HEK293 (cell line): ENCODE results near the gene GMIP.

Source experiments
- KLF9 ChIP-seq: fragments of 450-650 bp; formaldehyde crosslinking; IDR thresholded peaks from 2 replicates; pipeline ENCODE4 v1.5.1; 2016; ENCODE audit warnings: missing biosample characterization, missing genetic modification characterization, low read depth
- ZBTB8A ChIP-seq: fragments of 450-650 bp; formaldehyde crosslinking; IDR thresholded peaks from 2 replicates; pipeline ENCODE4 v1.5.1; 2016; ENCODE audit warnings: missing biosample characterization, missing genetic modification characterization
- ZFP37 ChIP-seq: fragments of 450-650 bp; formaldehyde crosslinking; IDR thresholded peaks from 2 replicates; pipeline ENCODE4 v1.5.1; 2016; ENCODE audit warnings: missing biosample characterization, missing genetic modification characterization
- ZNF274 ChIP-seq, 2 experiments: fragments of 200-500 bp in 1 of 2; fragments of 450-650 bp in 1 of 2; sonication (Bioruptor generic) in 1 of 2; formaldehyde crosslinking in 1 of 2; IDR thresholded peaks; 2 replicates each; pipeline versions ENCODE4 v1.5.1 to v1.6.1; 2014 to 2016; ENCODE audit warnings: borderline replicate concordance in 1 of 2, inconsistent platforms in 1 of 2, low read length in 1 of 2, missing biosample characterization in 1 of 2, missing genetic modification characterization in 1 of 2
- TF ChIP-seq, protein P1 (sequence below): fragments of 450-650 bp; formaldehyde crosslinking; IDR thresholded peaks from 2 replicates; pipeline ENCODE4 v1.5.1; 2016; ENCODE audit warnings: missing biosample characterization, missing genetic modification characterization
- TF ChIP-seq, protein P2 (sequence below): sonication (generic); formaldehyde crosslinking; IDR thresholded peaks from 2 replicates; pipeline ENCODE4 v1.8.1; 2022; ENCODE audit warnings: mild to moderate bottlenecking, moderate library complexity, missing genetic modification reagents

DNA sequence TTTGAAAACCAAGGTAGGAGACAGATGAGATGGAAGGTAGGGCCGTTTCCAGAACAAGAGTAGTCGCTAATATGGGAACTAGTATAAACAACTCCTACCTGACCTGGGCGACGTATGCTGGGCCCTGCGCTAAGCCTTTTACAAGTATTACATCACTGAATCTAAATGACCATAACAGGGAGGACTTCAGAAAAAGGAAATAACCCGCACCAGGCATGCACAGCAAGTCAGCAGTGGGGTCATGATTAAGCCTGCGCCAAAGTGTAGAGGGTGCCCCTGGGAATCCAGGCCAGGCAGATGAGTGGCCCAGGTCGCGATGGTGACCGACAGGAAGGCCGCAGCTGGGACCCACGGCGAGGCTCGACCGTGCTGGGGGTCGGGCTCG, 19.4 kb upstream of the GMIP start:
- TF ChIP-seq, protein P1, sequence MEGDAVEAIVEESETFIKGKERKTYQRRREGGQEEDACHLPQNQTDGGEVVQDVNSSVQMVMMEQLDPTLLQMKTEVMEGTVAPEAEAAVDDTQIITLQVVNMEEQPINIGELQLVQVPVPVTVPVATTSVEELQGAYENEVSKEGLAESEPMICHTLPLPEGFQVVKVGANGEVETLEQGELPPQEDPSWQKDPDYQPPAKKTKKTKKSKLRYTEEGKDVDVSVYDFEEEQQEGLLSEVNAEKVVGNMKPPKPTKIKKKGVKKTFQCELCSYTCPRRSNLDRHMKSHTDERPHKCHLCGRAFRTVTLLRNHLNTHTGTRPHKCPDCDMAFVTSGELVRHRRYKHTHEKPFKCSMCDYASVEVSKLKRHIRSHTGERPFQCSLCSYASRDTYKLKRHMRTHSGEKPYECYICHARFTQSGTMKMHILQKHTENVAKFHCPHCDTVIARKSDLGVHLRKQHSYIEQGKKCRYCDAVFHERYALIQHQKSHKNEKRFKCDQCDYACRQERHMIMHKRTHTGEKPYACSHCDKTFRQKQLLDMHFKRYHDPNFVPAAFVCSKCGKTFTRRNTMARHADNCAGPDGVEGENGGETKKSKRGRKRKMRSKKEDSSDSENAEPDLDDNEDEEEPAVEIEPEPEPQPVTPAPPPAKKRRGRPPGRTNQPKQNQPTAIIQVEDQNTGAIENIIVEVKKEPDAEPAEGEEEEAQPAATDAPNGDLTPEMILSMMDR (tag by site-specific recombination) = no peak
- TF ChIP-seq, protein P2, sequence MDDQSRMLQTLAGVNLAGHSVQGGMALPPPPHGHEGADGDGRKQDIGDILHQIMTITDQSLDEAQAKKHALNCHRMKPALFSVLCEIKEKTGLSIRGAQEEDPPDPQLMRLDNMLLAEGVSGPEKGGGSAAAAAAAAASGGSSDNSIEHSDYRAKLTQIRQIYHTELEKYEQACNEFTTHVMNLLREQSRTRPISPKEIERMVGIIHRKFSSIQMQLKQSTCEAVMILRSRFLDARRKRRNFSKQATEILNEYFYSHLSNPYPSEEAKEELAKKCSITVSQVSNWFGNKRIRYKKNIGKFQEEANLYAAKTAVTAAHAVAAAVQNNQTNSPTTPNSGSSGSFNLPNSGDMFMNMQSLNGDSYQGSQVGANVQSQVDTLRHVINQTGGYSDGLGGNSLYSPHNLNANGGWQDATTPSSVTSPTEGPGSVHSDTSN (CRISPR knock-in tag) = no peak
- TF ChIP-seq KLF9 (tag by site-specific recombination) (no peak), ZNF274 (IDR thresholded peaks at IDR 0.05; ENCODE audit: low read length) (no peak), ZNF274 (tag by site-specific recombination; IDR thresholded peaks at IDR 0.05; ENCODE audit: borderline replicate concordance) (no peak), ZFP37 (tag by site-specific recombination) (no peak), ZBTB8A (tag by site-specific recombination) (no peak)
